HG02973 (cell line): ENCODE results near the gene TP53TG5.
"Not testable (repeated sequence)": the region's sequence is repeated elsewhere in the genome, so short reads cannot be mapped to it uniquely, and the experiment has no call there.

Experiments
- ATAC-seq: cut with Tn5 transposase; IDR thresholded peaks from one replicate; pipeline ENCODE4 v1.9.1; 2021; ENCODE audit warnings: moderate library complexity; ENCODE audit not compliant: unreplicated experiment

TP53TG5 gene

GRCh38 chr20:45368221-45368980 lies 9.7 kb downstream of the TP53TG5 start:
- ATAC-seq: peak; percentile 69

DNA sequence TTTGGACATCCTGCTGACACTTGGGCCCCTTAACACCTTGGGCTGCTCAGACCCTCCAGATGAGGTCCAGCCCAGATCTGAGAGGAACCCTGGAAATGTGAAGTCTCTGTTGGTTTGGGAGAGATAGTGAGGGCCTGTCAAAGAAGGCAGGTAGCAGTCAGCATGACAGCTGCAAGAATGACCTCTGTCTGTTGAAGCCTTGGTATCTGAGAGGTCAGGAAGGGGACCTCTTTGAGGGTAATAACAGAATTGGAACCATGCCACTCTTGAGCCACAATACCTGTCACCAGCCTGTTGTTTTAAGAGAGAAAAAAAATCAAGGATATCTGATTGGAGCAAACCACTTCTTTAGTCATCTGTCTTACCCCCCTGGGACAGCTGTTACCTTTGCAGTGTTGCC lies 11.0 kb downstream of the TP53TG5 start:
- ATAC-seq: no peak

DNA sequence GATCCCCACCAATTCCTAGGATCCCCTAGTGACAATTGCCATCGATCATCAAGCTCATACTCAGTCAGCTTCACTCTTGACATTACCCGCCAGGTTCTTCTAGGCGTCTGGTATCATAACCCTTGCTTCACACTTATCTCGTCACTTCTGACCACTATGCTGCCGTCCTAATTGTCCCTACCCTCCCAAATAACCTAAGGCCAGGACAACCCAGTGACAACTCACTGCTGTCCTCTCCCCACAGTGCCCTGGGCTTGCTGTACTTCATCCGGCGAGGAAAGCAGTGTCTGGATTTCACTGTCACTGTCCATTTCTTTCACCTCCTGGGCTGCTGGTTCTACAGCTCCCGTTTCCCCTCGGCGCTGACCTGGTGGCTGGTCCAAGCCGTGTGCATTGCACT lies 11.5 kb downstream of the TP53TG5 start:
- no peak for ATAC-seq

GRCh38 chr20:45366192-45366591 lies 11.9 kb downstream of the TP53TG5 start:
- ATAC-seq: no peak

DNA sequence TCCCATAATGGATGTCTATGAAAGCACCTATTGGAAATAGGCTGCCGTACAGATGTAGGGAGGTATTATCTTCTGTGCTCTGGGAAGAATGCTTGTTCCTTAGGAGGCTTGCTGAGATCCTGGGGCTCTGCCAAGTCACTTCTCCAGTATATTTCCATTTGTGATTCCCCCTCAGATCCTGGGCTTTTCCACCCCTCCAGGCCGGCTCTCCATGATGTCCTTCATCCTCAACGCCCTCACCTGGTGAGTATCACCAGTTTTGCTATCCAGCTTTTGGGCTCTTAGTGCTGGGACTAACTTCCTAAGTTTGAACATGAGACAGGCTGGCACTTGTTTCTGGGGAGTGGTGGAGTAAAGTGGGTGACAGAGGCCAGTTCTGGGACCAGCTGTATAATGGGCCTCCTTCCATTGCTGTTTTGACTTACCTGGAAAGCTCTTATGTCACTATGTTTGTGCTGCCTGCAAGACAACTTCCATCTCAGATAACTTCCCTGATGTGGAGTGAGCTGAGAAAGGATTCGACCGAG lies 12.6 kb downstream of the TP53TG5 start:
- no peak for ATAC-seq

GRCh38 chr20:45363611-45364492 lies 14.3 kb downstream of the TP53TG5 start:
- ATAC-seq: no peak

DNA sequence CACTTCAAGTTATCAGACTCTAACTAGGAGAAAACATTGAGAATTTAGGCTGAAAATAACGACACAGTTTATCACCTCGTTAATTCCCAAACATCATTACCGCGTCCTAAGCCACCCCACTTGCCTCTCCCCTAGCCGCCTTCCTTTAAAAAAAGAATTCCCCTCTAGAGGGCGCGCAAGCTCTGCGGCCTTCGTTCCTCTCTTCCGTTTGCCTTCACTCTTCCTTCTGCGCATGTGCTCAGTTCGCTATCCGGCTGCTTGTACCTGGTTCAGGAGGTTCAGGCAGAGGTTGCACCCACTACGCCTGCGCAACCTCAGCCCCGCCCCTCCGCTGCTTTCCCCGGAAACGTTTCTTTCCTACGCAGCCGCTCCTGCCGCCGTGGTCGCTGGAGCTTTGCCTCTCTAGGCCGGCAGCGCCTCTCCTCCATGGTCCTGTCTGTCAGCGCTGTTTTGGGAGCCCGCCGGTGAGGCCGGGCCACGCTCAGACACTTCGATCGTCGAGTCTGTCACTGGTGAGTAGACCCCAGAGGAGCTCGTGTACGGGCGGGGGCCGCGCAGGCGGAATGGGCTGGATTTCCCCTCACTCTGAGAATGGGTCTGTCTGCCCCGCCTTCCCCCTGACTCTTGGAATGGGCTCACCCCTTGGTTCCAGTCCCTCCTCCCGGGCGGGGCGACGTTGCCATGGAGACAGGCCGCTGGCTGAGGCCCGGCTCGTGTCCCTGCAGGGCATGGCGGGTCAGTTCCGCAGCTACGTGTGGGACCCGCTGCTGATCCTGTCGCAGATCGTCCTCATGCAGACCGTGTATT lies 15.1 kb downstream of the TP53TG5 start, which contains the start of gene SYS1:
Gene SYS1, plus strand, starts transcription at position 353 of the 807 bp plus-strand sequence. Its CDS starts 376 bp downstream, at position 729.
- ATAC-seq: peak; percentile 70

- ATAC-seq: no peak
Measured at GRCh38 chr20:45361793-45362192, 16.3 kb downstream of the TP53TG5 start.

DNA sequence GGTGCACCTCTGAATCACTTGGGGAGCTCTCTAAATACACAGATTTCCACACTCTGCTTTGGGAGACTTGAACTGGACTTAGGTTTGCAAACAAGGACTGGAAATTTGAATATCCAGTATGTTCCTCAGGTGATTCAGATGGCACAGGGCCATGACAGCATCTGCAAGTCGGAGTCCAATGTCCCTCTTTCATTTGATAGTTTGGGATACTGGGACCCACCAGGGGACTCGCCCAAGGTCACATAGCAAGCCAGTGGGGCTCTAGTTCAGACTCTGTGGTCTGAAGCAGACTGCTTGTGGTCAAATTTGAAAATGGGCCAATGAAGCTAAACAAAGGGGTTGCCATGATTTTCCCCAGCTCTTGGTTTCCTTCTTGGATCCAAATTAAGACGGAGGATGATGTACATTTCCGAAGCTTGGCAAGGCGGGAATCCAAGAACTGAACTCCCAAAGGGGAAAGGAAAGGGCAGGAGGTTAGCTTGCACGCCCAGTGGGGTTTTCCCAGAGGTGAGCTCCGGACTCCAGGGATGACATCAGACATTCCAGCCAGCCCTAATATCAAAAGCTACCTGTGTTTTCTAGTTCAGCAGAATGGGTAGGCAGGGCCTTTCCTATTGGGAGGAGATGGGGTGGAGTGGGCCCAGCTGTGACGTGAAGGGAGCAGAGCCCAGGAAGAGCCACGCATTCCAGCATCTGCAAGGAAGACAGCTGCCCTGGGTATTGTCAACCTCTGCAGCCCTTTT lies 18.5 kb downstream of the TP53TG5 start:
- no peak for ATAC-seq

DNA sequence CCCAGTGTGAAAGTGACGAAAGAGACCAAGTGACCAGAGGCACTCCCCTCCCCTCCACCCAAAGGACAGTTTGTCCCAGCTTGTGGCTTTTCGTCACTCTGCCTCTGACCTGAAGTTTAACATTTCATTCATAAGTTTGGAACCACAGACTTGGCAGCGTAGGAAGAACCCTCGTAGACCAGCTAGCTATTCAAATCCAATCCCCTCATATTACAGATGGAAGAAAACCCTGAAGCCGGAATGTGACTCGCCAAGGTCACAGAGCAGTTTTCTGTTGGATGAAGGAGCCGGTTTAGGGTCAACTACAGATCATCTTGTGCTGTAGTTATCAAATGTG lies 19.1 kb downstream of the TP53TG5 start:
- no peak for ATAC-seq

GRCh38 chr20:45358282-45359068 lies 19.6 kb downstream of the TP53TG5 start:
- no peak for ATAC-seq

- no peak for ATAC-seq
Measured at GRCh38 chr20:45355209-45356084, 22.7 kb downstream of the TP53TG5 start.

GRCh38 chr20:45354423-45355208 lies 23.5 kb downstream of the TP53TG5 start:
- ATAC-seq: no peak

DNA sequence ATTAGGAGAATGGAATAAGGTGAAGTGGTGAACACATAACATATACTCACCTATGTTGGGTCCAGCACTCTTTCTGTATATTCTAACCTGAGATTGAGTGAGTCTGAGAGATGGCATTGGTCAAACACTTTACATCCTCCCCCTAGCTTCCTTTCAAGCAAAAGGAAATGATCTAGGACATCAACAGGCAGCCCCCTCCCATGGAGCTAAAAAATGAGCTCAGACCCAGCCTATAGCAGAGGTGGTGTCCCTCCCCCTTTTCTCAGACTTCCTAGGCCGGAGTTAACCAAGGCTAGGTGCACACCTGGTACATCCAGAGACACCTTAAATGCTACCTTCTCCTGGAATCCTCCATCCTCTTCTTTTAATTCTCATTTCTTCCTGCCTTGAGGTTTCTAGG lies 24.4 kb downstream of the TP53TG5 start:
- no peak for ATAC-seq

- no peak for ATAC-seq
Measured at GRCh38 chr20:45352729-45353128, 25.4 kb downstream of the TP53TG5 start.

- ATAC-seq: not testable (repeated sequence)
Measured at GRCh38 chr20:45350795-45351194, 27.3 kb downstream of the TP53TG5 start.

- no peak for ATAC-seq
Measured at GRCh38 chr20:45350217-45350616, 27.9 kb downstream of the TP53TG5 start.
